ENCODE data around the gene HOXA13. TPM values are rescaled to one million over a fixed set of nuclear protein-coding genes. Genes with fewer than 3 reads are reported as not detected.

Gene HOXA13
- total and polyA plus RNA-seq, 2 experiments from 2014 or later, result not detected

- Mint-ChIP-seq H3K27ac (no peak overlapping the region), H3K4me3 (peak overlapping the region; percentile 52; the same call in 2 of the 3 replicates), H3K9me3 (no peaks in the 10 kb centered on the region; the same call in 2 of the 3 replicates), H3K27me3 (ENCODE audit: insufficient read depth, low read depth, poor library complexity) (peaks cover 95% of the 10 kb centered on the region), H3K4me1 (peaks cover 24% of the 10 kb centered on the region), H3K36me3 (ENCODE audit: low read depth) (no peaks in the 10 kb centered on the region)
- Histone ChIP-seq H3K4me3 (peak overlapping the region; percentile 40), H3K36me3 (ENCODE audit: insufficient read depth) (no peaks in the 10 kb centered on the region), H3F3A (replicated peaks; ENCODE audit: low read depth) (peaks cover 42% of the 10 kb centered on the region), H3K4me2 (peak overlapping the region; percentile 48; the same call in 1 of the 2 replicates), H3K27ac (ENCODE audit: low read depth) (no peak overlapping the region), H2AFZ (no peak overlapping the region), H3K79me2 (replicated peaks; ENCODE audit: insufficient read depth) (no peaks in the 10 kb centered on the region), H4K20me1 (replicated peaks; ENCODE audit: insufficient read depth) (peaks cover 35% of the 10 kb centered on the region), H3K27me3 (ENCODE audit: insufficient read depth) (peaks cover 100% of the 10 kb centered on the region), H3K9me2 (ENCODE audit: insufficient read depth) (no peaks in the 10 kb centered on the region), H3K4me1 (ENCODE audit: insufficient read depth) (peaks cover 46% of the 10 kb centered on the region)
- TF ChIP-seq, protein P1, sequence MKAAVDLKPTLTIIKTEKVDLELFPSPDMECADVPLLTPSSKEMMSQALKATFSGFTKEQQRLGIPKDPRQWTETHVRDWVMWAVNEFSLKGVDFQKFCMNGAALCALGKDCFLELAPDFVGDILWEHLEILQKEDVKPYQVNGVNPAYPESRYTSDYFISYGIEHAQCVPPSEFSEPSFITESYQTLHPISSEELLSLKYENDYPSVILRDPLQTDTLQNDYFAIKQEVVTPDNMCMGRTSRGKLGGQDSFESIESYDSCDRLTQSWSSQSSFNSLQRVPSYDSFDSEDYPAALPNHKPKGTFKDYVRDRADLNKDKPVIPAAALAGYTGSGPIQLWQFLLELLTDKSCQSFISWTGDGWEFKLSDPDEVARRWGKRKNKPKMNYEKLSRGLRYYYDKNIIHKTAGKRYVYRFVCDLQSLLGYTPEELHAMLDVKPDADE (IDR thresholded peaks at IDR 0.05), result no peak
- no peak for TF ChIP-seq JUNB (IDR thresholded peaks at IDR 0.05; ENCODE audit: unreplicated experiment)
- no peak for TF ChIP-seq ZNF331 (CRISPR knock-in tag; IDR thresholded peaks at IDR 0.05; ENCODE audit: low read depth)
- peak; percentile 97 for TF ChIP-seq EZH2phosphoT487 (IDR thresholded peaks at IDR 0.05; ENCODE audit: unreplicated experiment)
- TF ChIP-seq EZH2 (IDR thresholded peaks at IDR 0.05; ENCODE audit: low read depth, unreplicated experiment), result peak; percentile 88
- DNase-seq (ENCODE audit: low spot score) (peak; percentile 74), ATAC-seq (peak; percentile 21)
These were observed 7.9 kb downstream of the HOXA13 start for GRCh38 chr7:27191833-27192545.

GRCh38 chr7:27191161-27191731, 8.6 kb downstream of the HOXA13 start:
- no peaks in the 10 kb centered on the region for H3K9me2 ChIP-seq (ENCODE audit: insufficient read depth)
- no peak overlapping the region for H3K4me2 ChIP-seq
- Mint-ChIP-seq H3K36me3 (ENCODE audit: low read depth) (no peaks in the 10 kb centered on the region), H3K4me1 (peaks cover 27% of the 10 kb centered on the region), H3K9me3 (no peaks in the 10 kb centered on the region; the same call in 2 of the 3 replicates), H3K27me3 (ENCODE audit: insufficient read depth, low read depth, poor library complexity) (peaks cover 95% of the 10 kb centered on the region), H3K4me3 (no peak overlapping the region; the same call in 2 of the 3 replicates), H3K27ac (no peak overlapping the region)
- H4K20me1 ChIP-seq (replicated peaks; ENCODE audit: insufficient read depth), result peaks cover 36% of the 10 kb centered on the region
- H3K27me3 ChIP-seq (ENCODE audit: insufficient read depth), result peaks cover 100% of the 10 kb centered on the region
- no peaks in the 10 kb centered on the region for H3K79me2 ChIP-seq (replicated peaks; ENCODE audit: insufficient read depth)
- no peaks in the 10 kb centered on the region for H3K36me3 ChIP-seq (ENCODE audit: insufficient read depth)
- DNase-seq (ENCODE audit: low spot score), result no peak
- H2AFZ ChIP-seq, result no peak overlapping the region
- H3F3A ChIP-seq (replicated peaks; ENCODE audit: low read depth), result peaks cover 47% of the 10 kb centered on the region
- no peak overlapping the region for H3K4me3 ChIP-seq
- TF ChIP-seq EZH2 (IDR thresholded peaks at IDR 0.05; ENCODE audit: low read depth, unreplicated experiment) (peak; percentile 95), STAT1 (IDR thresholded peaks at IDR 0.05; ENCODE audit: unreplicated experiment) (no peak)
- ATAC-seq, result peak; percentile 5
- no peak overlapping the region for H3K27ac ChIP-seq (ENCODE audit: low read depth)
- peaks cover 53% of the 10 kb centered on the region for H3K4me1 ChIP-seq (ENCODE audit: insufficient read depth)

Measured in GM23338 (cell line).